ENCODE data around the gene NPM3.
"Not testable (repeated sequence)": the region's sequence is repeated elsewhere in the genome, so short reads cannot be mapped to it uniquely, and the experiment has no call there.

Gene NPM3

GRCh38 chr10:101803511-101803910 lies 20.3 kb upstream of the NPM3 start:
- DNase-seq: no peak

- no peak for DNase-seq
These were observed 14.3 kb upstream of the NPM3 start for GRCh38 chr10:101797403-101798059.

GRCh38 chr10:101793526-101793925 lies 10.3 kb upstream of the NPM3 start:
- DNase-seq: no peak

GRCh38 chr10:101789686-101790085 lies 6.4 kb upstream of the NPM3 start:
- no peak for DNase-seq

- not testable (repeated sequence) for DNase-seq
These were observed 6.0 kb upstream of the NPM3 start for GRCh38 chr10:101789231-101789630.

GRCh38 chr10:101785801-101786200 lies 2.6 kb upstream of the NPM3 start:
- DNase-seq: no peak

- DNase-seq: no peak
These were observed 1.3 kb upstream of the NPM3 start for GRCh38 chr10:101784558-101784957.

GRCh38 chr10:101783736-101784118 lies 481 bp upstream of the NPM3 start:
- no peak for DNase-seq

GRCh38 chr10:101781984-101782810 lies 1.0 kb downstream of the NPM3 start:
- no peak for DNase-seq

- no peak for DNase-seq
These were observed 1.6 kb downstream of the NPM3 start for GRCh38 chr10:101781655-101781983.

- peak; percentile 83 for DNase-seq
These were observed 2.2 kb downstream of the NPM3 start for GRCh38 chr10:101780818-101781654.

GRCh38 chr10:101780187-101780817 lies 2.9 kb downstream of the NPM3 start:
- no peak for DNase-seq

GRCh38 chr10:101779544-101780186 lies 3.6 kb downstream of the NPM3 start:
- DNase-seq: peak; percentile 89

- no peak for DNase-seq
These were observed 4.3 kb downstream of the NPM3 start for GRCh38 chr10:101778781-101779543.

GRCh38 chr10:101778151-101778780 lies 5.0 kb downstream of the NPM3 start:
- no peak for DNase-seq

GRCh38 chr10:101777619-101778145 lies 5.6 kb downstream of the NPM3 start:
- DNase-seq: no peak

GRCh38 chr10:101776161-101776817 lies 7.0 kb downstream of the NPM3 start:
- no peak for DNase-seq

GRCh38 chr10:101775273-101776160 lies 7.7 kb downstream of the NPM3 start, which contains the start of gene FGF8:
TSS of gene FGF8 (minus strand) at chr10:101776114. CDS start at chr10:101775900, 214 bp downstream.
- no peak for DNase-seq

GRCh38 chr10:101774589-101775272 lies 8.5 kb downstream of the NPM3 start:
- no peak for DNase-seq

Data from activated CD4-positive, alpha-beta T cell treated with anti-CD3 and anti-CD28 coated beads, Interleukin-2, amount 50 U/mL, for 16 hours (primary cell).